ENCODE results near the gene GHRHR.

Gene GHRHR

GRCh38 chr7:30963842-30964241 is at the start of gene GHRHR:
Gene GHRHR (plus strand): TSS chr7:30963953. CDS start chr7:30964069, 116 bp downstream.
- no peak for DNase-seq (ENCODE audit: low spot score)

DNA sequence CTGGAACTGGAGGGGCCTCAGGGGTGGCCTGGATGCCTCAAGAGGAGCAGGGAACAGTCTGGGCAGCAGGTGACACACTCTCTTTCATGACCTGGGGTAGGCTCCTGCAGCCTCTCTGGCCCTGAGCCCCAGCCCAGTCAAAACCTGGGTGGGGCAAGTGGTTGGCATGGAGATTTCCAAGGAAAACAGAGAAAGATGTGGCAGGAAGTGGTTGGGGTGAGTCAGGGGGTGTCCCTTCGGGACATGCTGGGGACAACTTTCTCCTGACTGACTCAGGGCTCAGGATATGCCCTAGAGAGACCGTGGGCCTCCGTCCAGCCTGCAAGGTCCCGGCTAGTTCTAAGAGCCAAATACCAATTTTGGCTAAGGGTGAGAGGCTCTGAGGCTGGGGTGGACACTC is 49.2 kb upstream of the GHRHR start:
- DNase-seq (ENCODE audit: low spot score) = no peak

DNA sequence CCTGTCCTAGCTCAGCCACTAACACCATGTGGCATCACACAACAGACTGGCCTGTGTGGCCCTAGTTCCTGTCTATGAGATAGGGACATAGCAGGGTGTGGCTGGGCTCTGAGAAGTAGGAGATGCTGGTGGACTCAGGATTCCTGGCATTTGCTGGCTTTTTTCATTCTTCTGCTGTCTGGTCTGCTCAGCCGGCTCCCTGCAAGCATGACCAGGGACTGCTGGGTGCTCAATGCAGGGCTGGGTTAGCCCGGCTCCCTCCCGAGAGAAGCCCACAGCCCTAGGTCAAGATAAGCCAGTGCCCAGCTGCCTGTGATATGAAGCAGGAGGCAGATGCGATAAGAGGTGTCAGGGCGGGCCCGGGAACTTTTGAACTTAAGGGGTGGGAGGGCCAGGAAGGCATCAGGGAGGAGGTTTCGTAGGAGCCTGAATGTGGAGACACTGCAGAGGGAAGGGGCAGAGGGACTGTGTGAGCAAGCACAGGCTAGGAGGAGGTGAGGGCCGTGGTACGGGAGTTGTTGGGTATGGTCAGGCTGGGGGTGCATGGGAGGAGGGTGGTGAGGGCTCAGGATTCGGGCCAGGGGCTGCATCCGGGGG is 48.6 kb upstream of the GHRHR start:
- DNase-seq (ENCODE audit: low spot score) = no peak

GRCh38 chr7:30915751-30916150 is 48.0 kb upstream of the GHRHR start:
- no peak for DNase-seq (ENCODE audit: low spot score)

- no peak for DNase-seq (ENCODE audit: low spot score)
Observed at GRCh38 chr7:30916255-30916654, 47.5 kb upstream of the GHRHR start.

GRCh38 chr7:30916767-30917166 is 47.0 kb upstream of the GHRHR start:
- DNase-seq (ENCODE audit: low spot score) = no peak

DNA sequence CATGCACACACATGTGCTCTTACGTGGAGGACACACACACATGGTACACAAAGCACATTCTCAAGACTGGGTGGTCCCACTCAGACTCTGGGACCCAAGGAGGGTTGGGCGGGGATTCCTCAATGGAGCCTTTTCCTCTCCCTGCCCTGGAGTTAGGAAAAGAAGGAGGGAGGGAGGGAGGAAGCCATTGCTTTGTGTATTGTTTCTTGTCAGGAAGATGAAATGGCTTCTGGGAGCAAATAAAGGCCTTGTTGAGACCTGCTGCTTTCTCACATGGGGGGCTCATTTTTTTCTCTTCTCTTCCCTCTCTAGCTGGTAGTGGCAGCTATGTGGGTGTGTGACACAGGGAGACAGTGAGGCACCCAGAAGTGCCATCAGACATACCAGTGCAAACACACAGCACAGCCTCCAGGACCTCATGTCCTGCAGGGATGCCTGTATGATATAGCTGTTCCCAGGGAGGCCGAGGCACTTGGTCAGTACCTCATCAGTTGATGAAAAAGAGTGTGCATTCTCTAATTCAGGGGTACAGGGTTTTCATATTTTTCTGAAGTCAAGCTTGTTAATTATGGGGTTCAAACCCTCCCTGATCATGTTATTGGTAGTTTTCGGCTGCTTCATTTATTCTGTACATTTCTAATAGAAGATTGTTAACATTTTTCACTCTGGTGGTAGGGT is 46.4 kb upstream of the GHRHR start:
- DNase-seq (ENCODE audit: low spot score) = no peak

DNA sequence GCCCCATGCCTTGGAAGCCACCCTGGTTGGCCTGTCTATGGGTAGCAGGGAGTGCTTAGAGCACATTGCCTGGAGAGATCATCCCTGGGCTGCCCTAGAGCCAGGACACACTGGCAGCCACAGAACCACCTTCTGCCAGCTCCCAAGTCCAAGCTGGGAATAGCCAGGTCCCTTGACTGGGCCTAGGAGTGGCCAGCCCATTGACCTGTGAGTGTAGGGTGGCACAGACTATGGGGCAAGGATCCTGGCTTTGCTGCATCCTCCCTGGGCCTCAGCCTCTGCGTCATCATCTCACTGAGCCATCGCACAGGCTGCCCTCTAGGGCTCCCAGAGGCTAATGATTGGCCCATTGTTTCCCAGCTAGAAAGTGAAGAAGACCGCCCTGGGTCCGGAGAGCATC is 45.1 kb upstream of the GHRHR start:
- DNase-seq (ENCODE audit: low spot score) = no peak

- no peak for DNase-seq (ENCODE audit: low spot score)
Observed at GRCh38 chr7:30920021-30920583, 43.7 kb upstream of the GHRHR start.

- no peak for DNase-seq (ENCODE audit: low spot score)
Observed at GRCh38 chr7:30920584-30921539, 42.9 kb upstream of the GHRHR start.

DNA sequence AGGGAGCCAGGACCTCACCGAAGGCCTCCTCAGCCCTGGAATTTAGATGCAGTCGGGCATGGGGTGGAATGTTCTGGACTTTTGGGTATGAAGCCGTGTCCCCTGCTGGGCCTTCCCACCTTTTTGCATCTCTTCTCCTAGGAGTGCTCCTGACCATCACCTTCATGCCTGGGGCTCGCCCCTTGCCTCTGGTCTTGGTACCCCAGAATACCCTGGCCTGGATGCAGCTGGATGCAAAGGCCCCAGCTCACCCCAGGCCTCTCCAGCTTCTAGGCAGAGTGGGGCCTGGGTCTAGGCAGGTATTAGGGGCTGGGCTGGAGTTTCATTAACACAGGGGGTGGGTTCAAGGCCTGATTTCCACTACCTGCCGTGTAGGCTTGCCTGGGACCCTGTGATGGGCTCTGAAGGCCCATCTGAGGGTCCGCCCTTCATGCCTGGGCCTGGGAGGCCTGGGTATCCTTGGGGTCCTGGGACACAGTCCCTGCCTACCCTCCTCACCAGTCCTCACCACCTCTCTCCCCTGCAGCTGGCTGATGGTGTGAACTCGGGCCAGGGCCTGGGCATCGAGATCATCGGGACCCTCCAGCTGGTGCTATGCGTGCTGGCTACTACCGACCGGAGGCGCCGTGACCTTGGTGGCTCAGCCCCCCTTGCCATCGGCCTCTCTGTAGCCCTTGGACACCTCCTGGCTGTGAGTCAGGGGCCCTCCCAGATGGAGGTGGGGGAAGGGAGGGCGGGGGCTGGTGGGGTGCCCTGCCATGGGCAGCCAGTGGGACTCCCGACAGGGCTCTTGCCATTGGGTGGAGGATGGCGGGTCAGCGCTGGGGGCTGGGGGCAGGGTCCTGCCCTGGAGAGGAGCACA is 42.0 kb upstream of the GHRHR start:
- no peak for DNase-seq (ENCODE audit: low spot score)

DNA sequence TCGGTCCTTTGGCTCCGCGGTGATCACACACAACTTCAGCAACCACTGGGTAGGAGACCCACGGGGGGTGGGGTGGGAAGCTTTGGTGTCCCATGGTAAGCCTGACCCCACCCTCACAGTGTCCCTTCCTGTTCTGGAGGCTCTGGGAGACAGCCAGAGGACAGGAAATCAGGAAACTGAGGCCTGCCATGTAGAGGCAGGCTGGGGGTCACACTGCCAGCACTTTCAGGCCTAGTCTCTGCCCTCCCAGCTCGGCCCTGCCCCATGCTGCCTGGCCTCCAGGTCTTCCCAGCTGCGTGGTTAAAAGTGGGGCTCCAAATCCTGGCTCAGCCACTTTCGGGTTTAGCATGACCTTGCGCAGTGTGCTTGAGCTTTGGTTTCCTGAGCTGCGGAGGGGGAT is 41.2 kb upstream of the GHRHR start:
- DNase-seq (ENCODE audit: low spot score) = no peak

- DNase-seq (ENCODE audit: low spot score) = no peak
Observed at GRCh38 chr7:30923009-30923773, 40.6 kb upstream of the GHRHR start.

DNA sequence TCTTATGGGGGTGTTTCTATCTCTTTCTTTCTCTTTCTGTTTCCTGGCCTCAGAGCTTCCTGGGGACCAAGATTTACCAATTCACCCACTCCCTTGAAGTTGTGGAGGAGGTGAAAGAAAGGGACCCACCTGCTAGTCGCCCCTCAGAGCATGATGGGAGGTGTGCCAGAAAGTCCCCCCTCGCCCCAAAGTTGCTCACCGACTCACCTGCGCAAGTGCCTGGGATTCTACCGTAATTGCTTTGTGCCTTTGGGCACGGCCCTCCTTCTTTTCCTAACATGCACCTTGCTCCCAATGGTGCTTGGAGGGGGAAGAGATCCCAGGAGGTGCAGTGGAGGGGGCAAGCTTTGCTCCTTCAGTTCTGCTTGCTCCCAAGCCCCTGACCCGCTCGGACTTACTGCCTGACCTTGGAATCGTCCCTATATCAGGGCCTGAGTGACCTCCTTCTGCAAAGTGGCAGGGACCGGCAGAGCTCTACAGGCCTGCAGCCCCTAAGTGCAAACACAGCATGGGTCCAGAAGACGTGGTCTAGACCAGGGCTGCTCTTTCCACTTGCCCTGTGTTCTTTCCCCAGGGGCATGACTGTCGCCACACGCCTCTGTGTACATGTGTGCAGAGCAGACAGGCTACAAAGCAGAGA is 39.9 kb upstream of the GHRHR start:
- DNase-seq (ENCODE audit: low spot score) = no peak

- DNase-seq (ENCODE audit: low spot score) = no peak
Observed at GRCh38 chr7:30924624-30925023, 39.1 kb upstream of the GHRHR start.

GRCh38 chr7:30925117-30925516 is 38.6 kb upstream of the GHRHR start:
- no peak for DNase-seq (ENCODE audit: low spot score)

DNA sequence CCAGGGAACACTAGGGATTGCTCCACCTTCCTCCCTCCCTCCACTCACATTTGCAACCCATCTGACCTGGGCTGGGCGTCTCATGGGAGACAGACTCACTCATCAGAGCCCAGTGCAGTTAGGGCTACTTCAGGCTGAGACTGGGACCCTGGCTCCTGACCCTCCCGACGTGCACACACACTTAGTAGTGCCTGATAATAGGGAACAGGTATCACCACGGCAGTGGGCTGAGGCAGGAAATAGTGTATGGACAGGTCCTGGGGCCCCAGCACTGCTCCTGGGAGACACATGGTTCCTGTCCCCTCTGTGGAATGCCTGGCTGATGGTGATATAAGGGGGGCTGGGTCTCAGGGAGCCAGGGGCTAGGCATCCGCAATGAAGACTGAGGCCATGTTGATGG is 37.8 kb upstream of the GHRHR start:
- no peak for DNase-seq (ENCODE audit: low spot score)

GRCh38 chr7:30926313-30926712 is 37.4 kb upstream of the GHRHR start:
- DNase-seq (ENCODE audit: low spot score) = no peak

GRCh38 chr7:30927040-30927439 is 36.7 kb upstream of the GHRHR start:
- no peak for DNase-seq (ENCODE audit: low spot score)

GRCh38 chr7:30927559-30927958 is 36.2 kb upstream of the GHRHR start:
- DNase-seq (ENCODE audit: low spot score) = no peak

All from Ammon's horn (tissue), 1 donor.